ENCODE data around the gene ATP8B4. TPM values are rescaled to one million over a fixed set of nuclear protein-coding genes. Genes with fewer than 3 reads are reported as not detected.

The ATP8B4 gene
- total and polyA plus RNA-seq, 4 donors: 1.9 to 19.7 (median 12.4) TPM

GRCh38 chr15:49848282-49848724 lies 270.7 kb downstream of the ATP8B4 start:
- TF ChIP-seq GABPA (IDR thresholded peaks at IDR 0.05 in 1 of 2, conservative IDR thresholded peaks at IDR 0.05 in 1 of 2) (no peak), HNF4G (IDR thresholded peaks at IDR 0.05) (no peak), EGR1 (IDR thresholded peaks at IDR 0.05; ENCODE audit: low read depth in 2 of 2) (no peak), YY1 (IDR thresholded peaks at IDR 0.05) (no peak), NR2F2 (IDR thresholded peaks at IDR 0.05) (no peak), JUND (IDR thresholded peaks at IDR 0.05) (no peak), FOXA2 (IDR thresholded peaks at IDR 0.05) (no peak), MAX (IDR thresholded peaks at IDR 0.05) (no peak), RAD21 (IDR thresholded peaks at IDR 0.05) (no peak), RXRA (IDR thresholded peaks at IDR 0.05) (no peak), SP1 (IDR thresholded peaks at IDR 0.05) (no peak), TAF1 (conservative IDR thresholded peaks at IDR 0.05) (no peak), FOXA1 (IDR thresholded peaks at IDR 0.05) (no peak), HNF4A (conservative IDR thresholded peaks at IDR 0.05) (no peak), ZBTB33 (IDR thresholded peaks at IDR 0.05) (no peak)
- TF ChIP-seq, protein P1, sequence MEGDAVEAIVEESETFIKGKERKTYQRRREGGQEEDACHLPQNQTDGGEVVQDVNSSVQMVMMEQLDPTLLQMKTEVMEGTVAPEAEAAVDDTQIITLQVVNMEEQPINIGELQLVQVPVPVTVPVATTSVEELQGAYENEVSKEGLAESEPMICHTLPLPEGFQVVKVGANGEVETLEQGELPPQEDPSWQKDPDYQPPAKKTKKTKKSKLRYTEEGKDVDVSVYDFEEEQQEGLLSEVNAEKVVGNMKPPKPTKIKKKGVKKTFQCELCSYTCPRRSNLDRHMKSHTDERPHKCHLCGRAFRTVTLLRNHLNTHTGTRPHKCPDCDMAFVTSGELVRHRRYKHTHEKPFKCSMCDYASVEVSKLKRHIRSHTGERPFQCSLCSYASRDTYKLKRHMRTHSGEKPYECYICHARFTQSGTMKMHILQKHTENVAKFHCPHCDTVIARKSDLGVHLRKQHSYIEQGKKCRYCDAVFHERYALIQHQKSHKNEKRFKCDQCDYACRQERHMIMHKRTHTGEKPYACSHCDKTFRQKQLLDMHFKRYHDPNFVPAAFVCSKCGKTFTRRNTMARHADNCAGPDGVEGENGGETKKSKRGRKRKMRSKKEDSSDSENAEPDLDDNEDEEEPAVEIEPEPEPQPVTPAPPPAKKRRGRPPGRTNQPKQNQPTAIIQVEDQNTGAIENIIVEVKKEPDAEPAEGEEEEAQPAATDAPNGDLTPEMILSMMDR (IDR thresholded peaks at IDR 0.05; ENCODE audit: low read depth, low read length, missing input control): no peak
- TF ChIP-seq, protein P2, sequence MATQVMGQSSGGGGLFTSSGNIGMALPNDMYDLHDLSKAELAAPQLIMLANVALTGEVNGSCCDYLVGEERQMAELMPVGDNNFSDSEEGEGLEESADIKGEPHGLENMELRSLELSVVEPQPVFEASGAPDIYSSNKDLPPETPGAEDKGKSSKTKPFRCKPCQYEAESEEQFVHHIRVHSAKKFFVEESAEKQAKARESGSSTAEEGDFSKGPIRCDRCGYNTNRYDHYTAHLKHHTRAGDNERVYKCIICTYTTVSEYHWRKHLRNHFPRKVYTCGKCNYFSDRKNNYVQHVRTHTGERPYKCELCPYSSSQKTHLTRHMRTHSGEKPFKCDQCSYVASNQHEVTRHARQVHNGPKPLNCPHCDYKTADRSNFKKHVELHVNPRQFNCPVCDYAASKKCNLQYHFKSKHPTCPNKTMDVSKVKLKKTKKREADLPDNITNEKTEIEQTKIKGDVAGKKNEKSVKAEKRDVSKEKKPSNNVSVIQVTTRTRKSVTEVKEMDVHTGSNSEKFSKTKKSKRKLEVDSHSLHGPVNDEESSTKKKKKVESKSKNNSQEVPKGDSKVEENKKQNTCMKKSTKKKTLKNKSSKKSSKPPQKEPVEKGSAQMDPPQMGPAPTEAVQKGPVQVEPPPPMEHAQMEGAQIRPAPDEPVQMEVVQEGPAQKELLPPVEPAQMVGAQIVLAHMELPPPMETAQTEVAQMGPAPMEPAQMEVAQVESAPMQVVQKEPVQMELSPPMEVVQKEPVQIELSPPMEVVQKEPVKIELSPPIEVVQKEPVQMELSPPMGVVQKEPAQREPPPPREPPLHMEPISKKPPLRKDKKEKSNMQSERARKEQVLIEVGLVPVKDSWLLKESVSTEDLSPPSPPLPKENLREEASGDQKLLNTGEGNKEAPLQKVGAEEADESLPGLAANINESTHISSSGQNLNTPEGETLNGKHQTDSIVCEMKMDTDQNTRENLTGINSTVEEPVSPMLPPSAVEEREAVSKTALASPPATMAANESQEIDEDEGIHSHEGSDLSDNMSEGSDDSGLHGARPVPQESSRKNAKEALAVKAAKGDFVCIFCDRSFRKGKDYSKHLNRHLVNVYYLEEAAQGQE (IDR thresholded peaks at IDR 0.05): no peak
- TF ChIP-seq, protein P3, sequence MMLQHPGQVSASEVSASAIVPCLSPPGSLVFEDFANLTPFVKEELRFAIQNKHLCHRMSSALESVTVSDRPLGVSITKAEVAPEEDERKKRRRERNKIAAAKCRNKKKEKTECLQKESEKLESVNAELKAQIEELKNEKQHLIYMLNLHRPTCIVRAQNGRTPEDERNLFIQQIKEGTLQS (IDR thresholded peaks at IDR 0.05): no peak
- Histone ChIP-seq H3K27ac (ENCODE audit: low read depth in 1 of 2, low read length in 2 of 2) (no peak overlapping the region), H3K36me3 (ENCODE audit: control insufficient read depth in 4 of 4, insufficient read depth in 3 of 4, low read depth in 1 of 4, low read length in 3 of 4) (peaks cover 0 to 1% (median 0%) of the 10 kb centered on the region in 4 donors), H3K9ac (ENCODE audit: low read depth in 1 of 2, low read length in 2 of 2) (no peak overlapping the region), H3K9me3 (ENCODE audit: control insufficient read depth in 4 of 4, low read length in 3 of 4) (no peaks in the 10 kb centered on the region), H3K4me3 (ENCODE audit: low read depth in 1 of 3, low read length in 3 of 3) (no peak overlapping the region), H3K27me3 (ENCODE audit: control insufficient read depth in 4 of 4, insufficient read depth in 4 of 4, low read length in 3 of 4) (no peaks in the 10 kb centered on the region), H3K4me1 (ENCODE audit: control insufficient read depth in 4 of 4, insufficient read depth in 4 of 4, low read length in 3 of 4) (no peaks in the 10 kb centered on the region)
- WGBS: 78% methylated on average over 2 of the region's 2 CpGs
- no peak for DNase-seq (ENCODE audit: low spot score)

Measured in liver (tissue), 9 donors.